Lower lobe of right lung (tissue), 2 donors: ENCODE results near the gene KRTAP10-9. TPM values are rescaled to one million over a fixed set of nuclear protein-coding genes. Genes with fewer than 3 reads are reported as not detected.
A peak's percentile ranks its signal among the peaks of the same experiment; 100 is the strongest.
"Not testable (repeated sequence)": the region's sequence is repeated elsewhere in the genome, so short reads cannot be mapped to it uniquely, and the experiment has no call there.

Source experiments
- ATAC-seq, 2 donors: fragments of 200-7000 bp; cut with Tn5 transposase; one replicate each; pipeline ENCODE4 v1.9.1; 2020 to 2022; ENCODE audit warnings: mild to moderate bottlenecking in 2 of 2, moderate library complexity in 2 of 2
- DNase-seq: peaks from one replicate; pipeline ENCODE4 v3.0.0-alpha.2; 2020
- H3K27ac ChIP-seq: fragments of 200-600 bp; one replicate; pipeline ENCODE4 v1.8.0; 2022
- H3K27me3 ChIP-seq: fragments of 200-600 bp; one replicate; pipeline ENCODE4 v1.8.0; 2022; ENCODE audit warnings: low read depth
- H3K36me3 ChIP-seq: fragments of 200-600 bp; one replicate; pipeline ENCODE4 v1.8.0; 2022; ENCODE audit warnings: mild to moderate bottlenecking
- H3K4me1 ChIP-seq: fragments of 200-600 bp; one replicate; pipeline ENCODE4 v1.8.0; 2022
- H3K4me3 ChIP-seq: fragments of 200-600 bp; one replicate; pipeline ENCODE4 v1.8.0; 2022; ENCODE audit warnings: mild to moderate bottlenecking
- H3K9me3 ChIP-seq: fragments of 200-600 bp; one replicate; pipeline ENCODE4 v1.8.0; 2022
- intact Hi-C: fragments of 100-400 bp; cut with DNase I; formaldehyde crosslinking; loops from one replicate; pipeline ENCODE4 v1.11.0; 2022
- total RNA-seq: library from RNA; stranded (reverse); fragmentation: NEBNext Ultra II Directional; extraction: Animal tissue kit (Norgen Biotek cat#: 25700); gene quantifications from one replicate; pipeline ENCODE4 v1.2.1, GENCODE V29; 2021
- TF ChIP-seq, protein P1 (sequence below): fragments of 200-600 bp; IDR thresholded peaks from one replicate; pipeline ENCODE4 v1.8.0; 2022; ENCODE audit warnings: antibody characterized with exemption, mild to moderate bottlenecking
- donor health status: DM: no; HTN: yes; CAD: no; lungs with severe emphysema.

Gene KRTAP10-9
- total RNA-seq, 1 donor from 2014 or later = not detected

DNA sequence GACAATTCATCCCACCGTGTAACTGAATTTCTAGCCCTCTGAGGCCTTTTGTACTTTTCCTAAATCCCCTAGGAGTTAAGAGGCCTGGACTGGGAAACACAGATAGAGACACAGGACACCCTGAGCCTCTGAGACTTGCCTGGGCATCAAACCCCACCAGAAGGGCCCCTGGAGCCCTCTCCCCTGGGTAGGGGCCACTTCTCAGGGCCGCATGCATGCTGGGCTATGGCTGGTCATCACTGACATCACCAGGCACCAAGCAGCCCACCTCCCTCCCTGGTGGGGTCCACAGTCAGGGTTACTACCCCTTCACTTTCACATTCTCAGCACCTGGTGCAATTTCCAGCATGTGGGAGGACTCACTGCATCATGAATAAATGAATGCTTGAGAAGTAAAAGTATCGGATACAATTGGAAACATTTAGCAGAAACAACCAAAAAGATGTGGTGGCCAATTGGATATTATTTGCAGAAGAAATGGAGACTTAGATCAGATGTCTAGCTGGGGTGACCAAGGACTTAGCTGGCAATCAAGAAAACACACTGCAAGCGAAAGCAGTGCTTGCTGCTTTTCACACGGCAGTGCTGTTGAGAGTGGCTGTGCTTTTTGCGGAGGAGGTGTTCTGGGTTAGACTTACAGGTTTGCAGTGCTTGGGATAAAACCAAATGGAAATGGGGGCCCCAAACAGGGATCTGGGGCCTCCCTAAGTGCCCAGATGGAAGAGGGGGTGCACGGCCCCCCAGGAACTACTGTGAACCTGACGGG is 27.4 kb upstream of the KRTAP10-9 start:
- Histone ChIP-seq H3K9me3 (no peaks in the 10 kb centered on the region), H3K4me3 (no peak overlapping the region), H3K27ac (no peak overlapping the region), H3K27me3 (peaks cover 32% of the 10 kb centered on the region), H3K4me1 (no peaks in the 10 kb centered on the region), H3K36me3 (no peaks in the 10 kb centered on the region)
- intact Hi-C loops = no loop called here
- ATAC-seq (no peak), DNase-seq (no peak)
- TF ChIP-seq, protein P1, sequence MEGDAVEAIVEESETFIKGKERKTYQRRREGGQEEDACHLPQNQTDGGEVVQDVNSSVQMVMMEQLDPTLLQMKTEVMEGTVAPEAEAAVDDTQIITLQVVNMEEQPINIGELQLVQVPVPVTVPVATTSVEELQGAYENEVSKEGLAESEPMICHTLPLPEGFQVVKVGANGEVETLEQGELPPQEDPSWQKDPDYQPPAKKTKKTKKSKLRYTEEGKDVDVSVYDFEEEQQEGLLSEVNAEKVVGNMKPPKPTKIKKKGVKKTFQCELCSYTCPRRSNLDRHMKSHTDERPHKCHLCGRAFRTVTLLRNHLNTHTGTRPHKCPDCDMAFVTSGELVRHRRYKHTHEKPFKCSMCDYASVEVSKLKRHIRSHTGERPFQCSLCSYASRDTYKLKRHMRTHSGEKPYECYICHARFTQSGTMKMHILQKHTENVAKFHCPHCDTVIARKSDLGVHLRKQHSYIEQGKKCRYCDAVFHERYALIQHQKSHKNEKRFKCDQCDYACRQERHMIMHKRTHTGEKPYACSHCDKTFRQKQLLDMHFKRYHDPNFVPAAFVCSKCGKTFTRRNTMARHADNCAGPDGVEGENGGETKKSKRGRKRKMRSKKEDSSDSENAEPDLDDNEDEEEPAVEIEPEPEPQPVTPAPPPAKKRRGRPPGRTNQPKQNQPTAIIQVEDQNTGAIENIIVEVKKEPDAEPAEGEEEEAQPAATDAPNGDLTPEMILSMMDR = no peak

DNA sequence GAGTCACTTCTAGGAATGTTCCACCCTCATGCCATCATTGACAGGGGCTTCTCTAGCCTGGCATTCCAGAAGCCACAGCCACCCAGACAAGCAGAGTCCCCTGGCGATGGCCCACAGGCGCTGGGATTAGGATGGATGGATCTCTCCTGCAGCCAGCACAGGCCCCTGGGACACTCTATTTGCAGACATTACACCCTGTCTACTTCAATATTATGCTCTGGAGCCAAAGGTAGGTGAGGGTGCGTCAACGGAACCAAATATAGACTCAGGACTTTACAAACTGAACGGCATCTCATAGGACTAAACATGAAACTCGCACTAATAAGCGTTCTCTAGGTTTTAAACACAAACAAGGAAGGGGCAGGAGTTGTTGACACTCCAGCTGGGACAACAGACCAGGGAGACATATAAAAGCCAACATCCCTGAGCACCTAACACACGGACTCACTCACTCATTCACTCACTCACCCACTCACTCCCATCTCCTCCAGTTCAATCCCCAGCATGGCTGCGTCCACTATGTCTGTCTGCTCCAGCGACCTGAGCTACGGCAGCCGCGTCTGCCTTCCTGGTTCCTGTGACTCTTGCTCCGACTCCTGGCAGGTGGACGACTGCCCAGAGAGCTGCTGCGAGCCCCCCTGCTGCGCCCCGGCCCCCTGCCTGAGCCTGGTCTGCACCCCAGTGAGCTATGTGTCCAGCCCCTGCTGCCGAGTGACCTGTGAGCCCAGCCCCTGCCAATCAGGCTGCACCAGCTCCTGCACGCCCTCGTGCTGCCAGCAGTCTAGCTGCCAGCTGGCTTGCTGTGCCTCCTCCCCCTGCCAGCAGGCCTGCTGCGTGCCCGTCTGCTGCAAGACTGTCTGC is 26.5 kb upstream of the KRTAP10-9 start, which contains the start of gene KRTAP10-7:
KRTAP10-7 (plus strand) TSS at position 480 of the 861 bp plus-strand sequence; CDS start at position 505, 25 bp downstream.
- H3K4me1 ChIP-seq, H3K9me3 ChIP-seq, H3K4me3 ChIP-seq, DNase-seq, intact Hi-C loops, ATAC-seq, H3K36me3 ChIP-seq, H3K27ac ChIP-seq: not testable (repeated sequence)
- H3K27me3 ChIP-seq = peaks cover 33% of the 10 kb centered on the region

DNA sequence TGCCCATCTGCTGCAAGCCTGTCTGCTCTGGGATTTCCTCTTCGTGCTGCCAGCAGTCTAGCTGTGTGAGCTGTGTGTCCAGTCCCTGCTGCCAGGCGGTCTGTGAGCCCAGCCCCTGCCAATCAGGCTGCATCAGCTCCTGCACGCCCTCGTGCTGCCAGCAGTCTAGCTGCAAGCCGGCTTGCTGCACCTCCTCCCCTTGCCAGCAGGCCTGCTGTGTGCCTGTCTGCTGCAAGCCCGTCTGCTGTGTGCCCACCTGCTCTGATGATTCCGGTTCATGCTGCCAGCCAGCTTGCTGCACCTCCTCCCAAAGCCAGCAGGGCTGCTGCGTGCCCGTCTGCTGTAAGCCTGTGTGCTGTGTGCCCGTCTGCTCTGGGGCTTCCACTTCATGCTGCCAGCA is 25.8 kb upstream of the KRTAP10-9 start:
- intact Hi-C loops, H3K4me3 ChIP-seq, ATAC-seq, DNase-seq, H3K4me1 ChIP-seq, H3K36me3 ChIP-seq, H3K27ac ChIP-seq, H3K9me3 ChIP-seq: not testable (repeated sequence)
- peaks cover 30% of the 10 kb centered on the region for H3K27me3 ChIP-seq

DNA sequence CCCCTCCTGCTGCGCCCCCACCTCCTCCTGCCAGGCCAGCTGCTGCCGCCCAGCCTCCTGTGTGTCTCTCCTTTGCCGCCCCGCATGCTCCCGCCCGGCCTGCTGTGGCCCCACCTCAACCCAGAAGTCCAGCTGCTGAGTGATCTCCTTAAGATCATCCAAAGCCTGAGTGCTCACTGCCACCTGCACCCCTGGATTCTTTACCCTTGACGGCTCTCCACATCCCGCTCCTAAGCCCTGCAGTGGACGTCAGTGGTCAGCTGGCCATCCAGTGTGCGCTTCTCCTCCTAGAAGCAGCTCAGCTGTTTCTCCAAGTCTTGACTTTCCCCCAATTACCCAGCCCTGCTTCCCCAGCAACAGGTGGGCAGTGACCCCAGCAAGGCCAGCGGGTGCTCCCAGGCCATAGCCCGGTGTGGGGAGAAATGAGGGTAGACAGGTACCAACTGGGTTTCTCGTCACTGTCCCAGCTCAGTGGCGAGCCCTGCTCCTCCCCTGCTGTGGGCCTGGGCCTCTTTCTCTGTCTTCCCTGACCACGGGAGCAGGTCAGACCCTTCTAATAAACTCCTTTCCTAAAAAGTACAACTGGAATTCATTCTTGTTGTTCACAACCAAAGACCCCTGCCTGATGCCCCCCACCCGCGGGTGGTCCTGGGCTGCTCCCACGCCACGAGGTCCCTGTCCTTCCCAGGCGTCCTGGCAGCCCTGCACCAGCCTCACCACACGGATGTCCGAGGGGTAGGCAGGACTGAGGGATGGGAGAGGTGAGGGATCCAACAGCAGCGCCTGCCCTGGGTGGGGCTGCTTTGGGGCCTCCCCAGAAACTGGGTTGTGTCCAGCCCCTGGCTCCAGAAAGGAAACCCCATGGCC is 25.1 kb upstream of the KRTAP10-9 start:
- ATAC-seq = peak in 1 of 2 donors; percentile 47
- intact Hi-C loops = no loop called here
- peaks cover 29% of the 10 kb centered on the region for H3K27me3 ChIP-seq

DNA sequence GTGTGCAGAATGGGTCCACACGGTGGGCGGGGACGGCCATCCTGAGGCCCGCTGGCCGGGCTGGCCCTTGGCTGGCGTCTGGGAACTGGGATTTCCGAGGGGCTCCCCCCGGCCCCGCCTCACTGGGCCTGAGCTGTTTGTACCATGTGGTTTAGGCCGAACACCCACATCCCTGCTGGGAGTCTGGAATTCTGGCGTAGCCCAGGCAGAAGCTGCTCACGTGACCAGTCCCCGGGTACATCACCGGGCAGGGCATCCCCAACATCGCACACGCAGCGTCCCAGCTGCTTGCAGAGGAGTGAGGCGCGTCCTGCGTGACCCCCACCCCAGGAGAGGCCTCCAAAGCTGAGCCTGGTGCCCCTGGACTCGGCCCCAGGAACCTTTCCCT is 24.4 kb upstream of the KRTAP10-9 start:
- no peaks in the 10 kb centered on the region for H3K9me3 ChIP-seq
- H3K27me3 ChIP-seq = peaks cover 29% of the 10 kb centered on the region
- no peak for DNase-seq

More for the DNA sequence above, 25.1 kb upstream of the KRTAP10-9 start:
- H3K4me3 ChIP-seq = no peak overlapping the region
- no peak overlapping the region for H3K27ac ChIP-seq
- no peaks in the 10 kb centered on the region for H3K36me3 ChIP-seq
- no peak for DNase-seq
- TF ChIP-seq, protein P1 = no peak
- H3K9me3 ChIP-seq = no peaks in the 10 kb centered on the region
- no peaks in the 10 kb centered on the region for H3K4me1 ChIP-seq

More for the DNA sequence above, 24.4 kb upstream of the KRTAP10-9 start:
- no peak overlapping the region for H3K27ac ChIP-seq
- no peak for ATAC-seq
- H3K36me3 ChIP-seq = no peaks in the 10 kb centered on the region
- TF ChIP-seq, protein P1 = no peak
- H3K4me1 ChIP-seq = no peaks in the 10 kb centered on the region
- intact Hi-C loops = no loop called here
- no peak overlapping the region for H3K4me3 ChIP-seq
